Measurements from ENCODE around the gene B3GNT2.

B3GNT2 gene

GRCh38 chr2:62205554-62205953 lies 9.6 kb downstream of the B3GNT2 start:
- TF ChIP-seq TEAD4 (IDR thresholded peaks at IDR 0.05): no peak

GRCh38 chr2:62206024-62206423 lies 10.1 kb downstream of the B3GNT2 start:
- no peak for TF ChIP-seq TEAD4 (IDR thresholded peaks at IDR 0.05)
- TF ChIP-seq YY1 (IDR thresholded peaks at IDR 0.05; ENCODE audit: low read depth): no peak
- no peak for TF ChIP-seq CREB1 (IDR thresholded peaks at IDR 0.05; ENCODE audit: low read depth)
- no peak for TF ChIP-seq TAF1 (IDR thresholded peaks at IDR 0.05; ENCODE audit: low read depth)
- no peak for TF ChIP-seq CEBPB (IDR thresholded peaks at IDR 0.05)
- TF ChIP-seq RAD21 (IDR thresholded peaks at IDR 0.05; ENCODE audit: low read depth): no peak
- no peak for TF ChIP-seq TCF12 (IDR thresholded peaks at IDR 0.05; ENCODE audit: low read depth)
- TF ChIP-seq NFIC (IDR thresholded peaks at IDR 0.05): no peak
- TF ChIP-seq ZBTB7A (IDR thresholded peaks at IDR 0.05; ENCODE audit: low read depth): no peak
- TF ChIP-seq MAX (IDR thresholded peaks at IDR 0.05): no peak
- TF ChIP-seq, protein P1, sequence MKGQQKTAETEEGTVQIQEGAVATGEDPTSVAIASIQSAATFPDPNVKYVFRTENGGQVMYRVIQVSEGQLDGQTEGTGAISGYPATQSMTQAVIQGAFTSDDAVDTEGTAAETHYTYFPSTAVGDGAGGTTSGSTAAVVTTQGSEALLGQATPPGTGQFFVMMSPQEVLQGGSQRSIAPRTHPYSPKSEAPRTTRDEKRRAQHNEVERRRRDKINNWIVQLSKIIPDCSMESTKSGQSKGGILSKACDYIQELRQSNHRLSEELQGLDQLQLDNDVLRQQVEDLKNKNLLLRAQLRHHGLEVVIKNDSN (IDR thresholded peaks at IDR 0.05): no peak
- no peak for TF ChIP-seq REST (IDR thresholded peaks at IDR 0.05; ENCODE audit: low read depth)
- TF ChIP-seq FOXM1 (IDR thresholded peaks at IDR 0.05; ENCODE audit: borderline replicate concordance, low read depth): no peak
- TF ChIP-seq EP300 (IDR thresholded peaks at IDR 0.05; ENCODE audit: borderline replicate concordance): no peak
- no peak for TF ChIP-seq EGR1 (IDR thresholded peaks at IDR 0.05)

DNA sequence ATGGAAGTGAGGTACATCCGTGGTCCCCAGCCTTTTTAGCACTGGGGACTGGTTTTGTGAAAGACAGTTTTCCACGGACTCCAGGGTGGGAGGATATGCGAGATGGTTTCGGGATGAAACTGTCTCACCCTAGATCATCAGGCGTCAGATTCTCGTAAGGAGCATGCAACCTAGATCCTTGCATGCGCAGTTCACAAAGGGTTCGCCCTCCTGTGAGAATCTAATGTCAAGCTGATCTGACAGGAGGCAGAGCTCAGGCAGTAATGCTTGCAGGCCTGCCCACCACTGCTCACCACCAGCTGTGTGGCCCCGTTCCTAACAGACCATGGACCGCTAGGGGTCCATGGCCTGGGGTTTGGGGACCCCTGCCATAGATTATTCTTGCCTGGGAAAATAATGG lies 11.6 kb downstream of the B3GNT2 start:
- TF ChIP-seq ZBTB7A (IDR thresholded peaks at IDR 0.05; ENCODE audit: low read depth) (no peak), MAX (IDR thresholded peaks at IDR 0.05) (no peak), REST (IDR thresholded peaks at IDR 0.05; ENCODE audit: low read depth) (no peak), CREB1 (IDR thresholded peaks at IDR 0.05; ENCODE audit: low read depth) (no peak), TEAD4 (IDR thresholded peaks at IDR 0.05) (no peak), NFIC (IDR thresholded peaks at IDR 0.05) (no peak), EGR1 (IDR thresholded peaks at IDR 0.05) (no peak), TCF12 (IDR thresholded peaks at IDR 0.05; ENCODE audit: low read depth) (no peak), YY1 (IDR thresholded peaks at IDR 0.05; ENCODE audit: low read depth) (no peak), EP300 (IDR thresholded peaks at IDR 0.05; ENCODE audit: borderline replicate concordance) (no peak), FOXM1 (IDR thresholded peaks at IDR 0.05; ENCODE audit: borderline replicate concordance, low read depth) (no peak), CEBPB (IDR thresholded peaks at IDR 0.05) (no peak), RAD21 (IDR thresholded peaks at IDR 0.05; ENCODE audit: low read depth) (no peak), TAF1 (IDR thresholded peaks at IDR 0.05; ENCODE audit: low read depth) (no peak)
- TF ChIP-seq, protein P1 (IDR thresholded peaks at IDR 0.05): no peak

DNA sequence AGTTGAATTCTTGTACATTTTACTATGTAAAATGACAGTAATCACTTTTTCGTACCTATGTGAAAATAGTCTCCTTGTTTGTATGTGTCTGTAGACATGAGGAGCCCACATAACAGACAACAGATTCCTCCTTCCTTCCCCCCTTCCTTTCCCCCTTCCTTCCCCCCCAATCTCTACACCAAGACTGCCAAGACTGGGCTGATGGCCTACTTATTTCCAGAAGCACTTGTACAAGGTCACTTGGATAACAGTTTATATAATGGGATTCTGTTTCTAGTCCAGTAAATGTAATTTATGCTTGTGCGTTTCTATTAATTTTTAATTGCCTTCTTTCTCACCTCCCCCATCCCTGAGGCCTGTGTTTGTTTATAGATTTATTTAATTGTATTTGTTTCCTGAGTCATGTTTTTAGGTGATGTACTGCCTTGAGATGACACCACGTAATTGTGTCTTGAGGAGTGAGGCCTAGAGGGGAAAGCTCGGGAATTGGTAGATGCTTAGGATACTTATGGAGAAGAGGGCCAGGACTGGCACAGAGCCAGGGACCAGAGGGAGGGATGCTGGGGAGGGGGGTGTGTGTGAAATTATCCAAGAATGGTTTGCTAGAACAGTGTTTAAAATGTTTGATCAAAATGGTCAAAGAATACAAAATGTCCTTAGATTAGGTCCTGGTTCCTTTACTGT lies 12.3 kb downstream of the B3GNT2 start:
- no peak for TF ChIP-seq TAF1 (IDR thresholded peaks at IDR 0.05; ENCODE audit: low read depth)
- TF ChIP-seq FOXM1 (IDR thresholded peaks at IDR 0.05; ENCODE audit: borderline replicate concordance, low read depth): no peak
- TF ChIP-seq CEBPB (IDR thresholded peaks at IDR 0.05): no peak
- no peak for TF ChIP-seq EP300 (IDR thresholded peaks at IDR 0.05; ENCODE audit: borderline replicate concordance)
- no peak for TF ChIP-seq NFIC (IDR thresholded peaks at IDR 0.05)
- TF ChIP-seq RAD21 (IDR thresholded peaks at IDR 0.05; ENCODE audit: low read depth): no peak
- no peak for TF ChIP-seq YY1 (IDR thresholded peaks at IDR 0.05; ENCODE audit: low read depth)
- TF ChIP-seq, protein P1 (IDR thresholded peaks at IDR 0.05): no peak
- no peak for TF ChIP-seq MAX (IDR thresholded peaks at IDR 0.05)
- no peak for TF ChIP-seq TCF12 (IDR thresholded peaks at IDR 0.05; ENCODE audit: low read depth)
- no peak for TF ChIP-seq ZBTB7A (IDR thresholded peaks at IDR 0.05; ENCODE audit: low read depth)
- TF ChIP-seq TEAD4 (IDR thresholded peaks at IDR 0.05): no peak

DNA sequence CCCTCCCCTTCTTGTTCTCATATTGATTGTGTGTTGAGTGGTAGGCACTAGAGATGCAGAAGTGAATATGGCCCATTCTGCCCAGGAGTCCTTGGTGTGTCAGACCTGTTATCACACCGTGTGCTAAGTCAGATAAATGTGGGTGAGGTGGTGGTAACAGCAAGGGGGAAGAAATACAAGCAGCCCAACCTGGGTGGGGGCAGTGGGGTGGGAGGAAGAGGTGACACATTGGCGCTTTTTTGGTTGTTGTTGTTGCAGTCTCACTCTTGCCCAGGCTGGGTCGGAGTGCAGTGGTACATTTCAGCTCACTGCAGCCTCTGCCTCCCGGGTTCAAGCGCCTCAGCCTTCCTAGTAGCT lies 12.8 kb downstream of the B3GNT2 start:
- TF ChIP-seq EP300 (IDR thresholded peaks at IDR 0.05; ENCODE audit: borderline replicate concordance) (no peak), RAD21 (IDR thresholded peaks at IDR 0.05; ENCODE audit: low read depth) (no peak), TEAD4 (IDR thresholded peaks at IDR 0.05) (no peak), TCF12 (IDR thresholded peaks at IDR 0.05; ENCODE audit: low read depth) (no peak), REST (IDR thresholded peaks at IDR 0.05; ENCODE audit: low read depth) (no peak), FOXM1 (IDR thresholded peaks at IDR 0.05; ENCODE audit: borderline replicate concordance, low read depth) (no peak), MAX (IDR thresholded peaks at IDR 0.05) (no peak), TAF1 (IDR thresholded peaks at IDR 0.05; ENCODE audit: low read depth) (no peak), ZBTB7A (IDR thresholded peaks at IDR 0.05; ENCODE audit: low read depth) (no peak), CEBPB (IDR thresholded peaks at IDR 0.05) (no peak)

Measured in Ishikawa (cell line).